Activated naive CD4-positive, alpha-beta T cell treated with anti-CD3 and anti-CD28 coated beads, Interleukin-2, amount 50 U/mL, for 72 hours (primary cell): ENCODE data around the gene GBP7. TPM values are rescaled to one million over a fixed set of nuclear protein-coding genes. Genes with fewer than 3 reads are reported as not detected.
"Not testable (repeated sequence)": the region's sequence is repeated elsewhere in the genome, so short reads cannot be mapped to it uniquely, and the experiment has no call there.

ENCODE experiments used
- ATAC-seq, 2 donors: fragments of 150-1000 bp; cut with Tn5 transposase; 2 replicates each; pipeline ENCODE4 v1.10.0; 2021; ENCODE audit warnings: mild to moderate bottlenecking in 2 of 2, moderate library complexity in 2 of 2
- DNase-seq, 2 donors: peaks; one replicate each; pipeline ENCODE4 v3.0.0; 2021 to 2022; ENCODE audit warnings: low spot score in 2 of 2
- H3K27ac Mint-ChIP-seq, 2 donors: one replicate each; pipeline ENCODE4 v1.8.0; 2022; ENCODE audit warnings: mild to moderate bottlenecking in 2 of 2, mixed read lengths in 2 of 2
- H3K36me3 Mint-ChIP-seq, 2 donors: one replicate each; pipeline ENCODE4 v1.8.0; 2022; ENCODE audit warnings: mixed read lengths in 2 of 2
- H3K9me3 Mint-ChIP-seq, 2 donors: one replicate each; pipeline ENCODE4 v1.8.0; 2022; ENCODE audit warnings: mixed read lengths in 2 of 2
- total RNA-seq, 2 donors: library from RNA; stranded (reverse); gene quantifications; one replicate each; pipeline ENCODE4 v1.2.3, GENCODE V29; 2022

GBP7 gene
- total RNA-seq, result not detected

DNA sequence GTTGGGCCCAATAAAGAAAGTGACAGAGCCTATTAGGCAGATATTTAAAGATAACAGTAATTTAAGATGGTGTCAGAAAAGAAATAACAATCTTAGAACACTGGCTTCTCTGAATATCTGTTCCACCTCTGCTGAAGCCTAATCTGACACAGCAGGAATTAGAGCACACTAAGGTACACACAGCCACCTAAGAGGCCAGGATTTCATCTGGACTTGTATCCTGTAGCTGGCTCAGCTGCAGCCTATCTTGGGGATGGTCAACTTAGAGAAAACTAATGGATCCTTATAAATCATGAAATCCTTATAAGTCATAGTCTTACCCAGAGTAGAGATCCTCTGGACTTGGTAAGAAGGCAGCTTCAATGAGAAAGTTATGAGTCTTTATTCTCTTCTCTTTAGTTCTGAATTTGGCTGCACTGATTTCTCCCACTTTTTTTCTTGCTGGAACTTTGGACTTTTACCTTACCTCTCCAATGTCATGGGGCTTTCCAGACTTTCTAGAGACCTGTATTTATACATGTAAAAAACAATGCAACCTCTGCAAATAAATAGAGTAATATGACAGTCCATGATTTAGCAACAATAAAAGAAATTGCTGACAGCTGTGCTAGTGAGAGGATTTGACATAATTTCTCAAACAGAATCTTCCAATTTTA lies at the start of gene GBP7:
TSS of gene GBP7 (minus strand) at position 403 of the 656 bp plus-strand sequence. CDS start 4,068 bp downstream, outside the sequence.
- ATAC-seq, result no peak
- DNase-seq, result no peak
- Mint-ChIP-seq H3K36me3 (no peaks in the 10 kb centered on the region), H3K9me3 (peaks cover 0 to 4% of the 10 kb centered on the region in 2 donors), H3K27ac (peak within 1 kb of the TSS in 1 of 2 donors; percentile 73)

DNA sequence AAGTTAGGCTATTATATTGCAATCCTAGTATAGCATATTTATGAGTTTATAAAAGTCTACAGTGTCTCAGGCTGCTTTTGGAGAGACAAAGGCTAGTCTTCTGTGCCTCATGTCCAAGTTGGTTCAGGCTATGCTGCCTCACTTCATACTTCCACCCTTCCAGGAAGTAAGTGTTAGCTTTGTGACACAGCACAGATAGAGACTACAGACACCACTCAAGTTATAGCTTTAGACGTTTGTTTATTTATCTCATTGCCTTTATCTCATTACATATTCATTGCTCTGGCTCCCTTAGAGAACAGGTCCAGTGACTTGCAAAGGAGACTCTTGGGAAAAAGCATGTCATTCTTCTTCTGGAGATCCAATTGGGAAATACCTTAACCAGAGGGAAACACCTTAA lies 45.5 kb upstream of the GBP7 start:
- DNase-seq (no peak), ATAC-seq (no peak)
- Mint-ChIP-seq H3K9me3 (peaks cover 15 to 18% of the 10 kb centered on the region in 2 donors), H3K36me3 (peaks cover 24 to 33% of the 10 kb centered on the region in 2 donors), H3K27ac (no peak overlapping the region)

GRCh38 chr1:89219851-89220250 lies 44.0 kb upstream of the GBP7 start:
- not testable (repeated sequence) for H3K27ac Mint-ChIP-seq
- peaks cover 16 to 21% of the 10 kb centered on the region in 2 donors for H3K36me3 Mint-ChIP-seq

GRCh38 chr1:89218941-89219340 lies 43.1 kb upstream of the GBP7 start:
- not testable (repeated sequence) for ATAC-seq
- H3K9me3 Mint-ChIP-seq, result peaks cover 9 to 10% of the 10 kb centered on the region in 2 donors

More at GRCh38 chr1:89219851-89220250, 44.0 kb upstream of the GBP7 start:
- not testable (repeated sequence) for ATAC-seq, DNase-seq
- H3K9me3 Mint-ChIP-seq, result peaks cover 10 to 12% of the 10 kb centered on the region in 2 donors

DNA sequence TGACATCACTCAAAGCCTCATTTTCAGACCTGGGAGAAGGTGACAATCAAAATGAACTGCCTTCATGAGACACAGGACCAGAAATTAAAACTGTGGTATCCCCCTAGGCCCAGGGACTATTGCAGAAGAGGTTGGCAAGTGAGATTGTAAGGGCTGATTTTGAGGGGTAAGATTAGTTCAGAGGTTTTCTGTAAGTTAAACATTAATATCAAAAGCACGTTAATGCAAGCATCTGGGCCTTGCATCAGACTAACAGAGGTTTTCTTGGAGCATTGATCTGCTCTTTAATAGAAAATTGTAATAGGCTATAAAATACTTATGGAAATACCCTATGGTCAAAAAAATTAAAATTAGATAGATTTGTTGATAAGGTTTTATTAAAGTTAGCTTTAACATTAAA lies 37.5 kb upstream of the GBP7 start:
- ATAC-seq (no peak), DNase-seq (no peak)
- peaks cover 6 to 22% of the 10 kb centered on the region in 2 donors for H3K9me3 Mint-ChIP-seq
- H3K27ac Mint-ChIP-seq, result no peak overlapping the region
- H3K36me3 Mint-ChIP-seq, result peaks cover 11 to 29% of the 10 kb centered on the region in 2 donors

More at GRCh38 chr1:89218941-89219340, 43.1 kb upstream of the GBP7 start:
- H3K36me3 Mint-ChIP-seq, result peaks cover 14 to 18% of the 10 kb centered on the region in 2 donors
- not testable (repeated sequence) for H3K27ac Mint-ChIP-seq, DNase-seq

- H3K27ac Mint-ChIP-seq, result no peak overlapping the region
- DNase-seq (no peak), ATAC-seq (no peak)
- peaks cover 3 to 26% of the 10 kb centered on the region in 2 donors for H3K9me3 Mint-ChIP-seq
- peaks cover 5 to 26% of the 10 kb centered on the region in 2 donors for H3K36me3 Mint-ChIP-seq
Observed at GRCh38 chr1:89211035-89211634, 35.3 kb upstream of the GBP7 start.

DNA sequence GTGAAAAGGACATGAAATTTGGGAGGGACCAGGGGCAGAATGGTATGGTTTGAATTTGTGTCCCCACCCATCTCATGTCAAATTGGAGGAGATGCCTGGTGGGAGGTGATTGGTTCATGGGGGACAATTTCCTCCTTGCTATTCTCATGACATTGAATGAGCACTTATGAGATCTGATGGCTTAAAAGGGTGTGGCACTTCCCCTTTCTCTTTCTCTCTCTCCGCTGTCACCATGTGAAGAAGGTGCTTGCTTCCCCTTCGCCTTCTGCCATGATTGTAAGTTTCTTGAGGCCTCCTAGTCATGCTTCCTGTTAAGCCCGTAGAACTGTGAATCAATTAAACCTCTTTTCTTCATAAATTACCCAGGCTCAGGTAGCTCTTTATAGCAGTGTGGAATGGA lies 30.6 kb upstream of the GBP7 start:
- no peak overlapping the region for H3K27ac Mint-ChIP-seq
- DNase-seq (no peak), ATAC-seq (no peak)
- H3K36me3 Mint-ChIP-seq, result peaks cover 21 to 44% of the 10 kb centered on the region in 2 donors
- peaks cover 16 to 31% of the 10 kb centered on the region in 2 donors for H3K9me3 Mint-ChIP-seq

GRCh38 chr1:89203166-89203565 lies 27.4 kb upstream of the GBP7 start:
- peaks cover 16 to 18% of the 10 kb centered on the region in 2 donors for H3K9me3 Mint-ChIP-seq
- H3K36me3 Mint-ChIP-seq, result peaks cover 33 to 41% of the 10 kb centered on the region in 2 donors
- DNase-seq (no peak), ATAC-seq (peak in 1 of 2 donors; percentile 37)
- H3K27ac Mint-ChIP-seq, result no peak overlapping the region

- DNase-seq (no peak), ATAC-seq (peak in 1 of 2 donors; percentile 15)
- H3K27ac Mint-ChIP-seq, result peak overlapping the region; percentile 99
- H3K36me3 Mint-ChIP-seq, result peaks cover 35 to 37% of the 10 kb centered on the region in 2 donors
- H3K9me3 Mint-ChIP-seq, result peaks cover 9 to 13% of the 10 kb centered on the region in 2 donors
Observed at GRCh38 chr1:89201106-89201794, 25.4 kb upstream of the GBP7 start.

GRCh38 chr1:89200663-89201062 lies 24.9 kb upstream of the GBP7 start:
- peak overlapping the region; percentile 99 for H3K27ac Mint-ChIP-seq
- ATAC-seq (peak; percentile 56 to 68), DNase-seq (no peak)
- peaks cover 35 to 38% of the 10 kb centered on the region in 2 donors for H3K36me3 Mint-ChIP-seq
- H3K9me3 Mint-ChIP-seq, result peaks cover 8 to 13% of the 10 kb centered on the region in 2 donors

- Mint-ChIP-seq H3K36me3 (peaks cover 33 to 42% of the 10 kb centered on the region in 2 donors), H3K9me3 (peaks cover 7 to 8% of the 10 kb centered on the region in 2 donors), H3K27ac (peak overlapping the region; percentile 99)
- DNase-seq (no peak), ATAC-seq (no peak)
Observed at GRCh38 chr1:89199525-89200031, 23.8 kb upstream of the GBP7 start.

DNA sequence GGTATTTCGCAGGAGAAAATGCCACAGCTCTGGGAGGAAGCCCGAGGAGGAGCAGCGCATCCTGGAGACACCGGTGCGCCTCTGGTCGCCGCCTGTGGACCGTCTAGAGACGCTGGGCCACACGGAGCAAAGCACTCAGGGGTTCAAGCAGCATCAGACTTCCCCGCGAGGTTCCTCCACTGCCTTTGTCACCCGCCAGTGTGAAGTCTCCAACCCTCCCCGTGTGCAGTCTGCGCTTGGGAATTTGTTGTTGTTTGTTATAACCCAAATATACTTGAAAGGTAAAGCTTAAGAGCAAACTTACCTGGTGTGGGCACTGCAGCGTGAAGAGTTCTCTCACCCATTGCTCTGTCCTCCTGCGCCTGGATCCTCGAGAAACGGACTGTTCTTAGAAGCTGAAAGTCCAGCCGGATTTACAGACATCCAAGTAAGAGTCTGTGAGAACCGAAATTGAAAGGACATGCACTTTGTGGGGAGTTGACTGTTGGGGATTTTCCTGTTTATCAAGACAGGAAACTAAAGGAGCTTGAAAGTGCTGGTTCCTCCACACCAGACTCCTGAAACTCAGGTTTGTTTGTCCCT lies 22.8 kb upstream of the GBP7 start, which contains the start of gene GBP4:
TSS of gene GBP4 (minus strand) at position 452 of the 582 bp plus-strand sequence. CDS start at position 344, 108 bp downstream.
- ATAC-seq (peak; percentile 65 to 74), DNase-seq (peak; percentile 45 to 62)
- H3K27ac Mint-ChIP-seq, result peak within 1 kb of the TSS; percentile 99
- peaks cover 26 to 34% of the 10 kb centered on the region in 2 donors for H3K36me3 Mint-ChIP-seq
- H3K9me3 Mint-ChIP-seq, result no peaks in the 10 kb centered on the region

- peaks cover 26 to 33% of the 10 kb centered on the region in 2 donors for H3K36me3 Mint-ChIP-seq
- H3K27ac Mint-ChIP-seq, result peak overlapping the region; percentile 99
- ATAC-seq, result peak; percentile 3 to 17
- no peaks in the 10 kb centered on the region for H3K9me3 Mint-ChIP-seq
- DNase-seq, result no peak
Observed at GRCh38 chr1:89198081-89198480, 22.3 kb upstream of the GBP7 start.

DNA sequence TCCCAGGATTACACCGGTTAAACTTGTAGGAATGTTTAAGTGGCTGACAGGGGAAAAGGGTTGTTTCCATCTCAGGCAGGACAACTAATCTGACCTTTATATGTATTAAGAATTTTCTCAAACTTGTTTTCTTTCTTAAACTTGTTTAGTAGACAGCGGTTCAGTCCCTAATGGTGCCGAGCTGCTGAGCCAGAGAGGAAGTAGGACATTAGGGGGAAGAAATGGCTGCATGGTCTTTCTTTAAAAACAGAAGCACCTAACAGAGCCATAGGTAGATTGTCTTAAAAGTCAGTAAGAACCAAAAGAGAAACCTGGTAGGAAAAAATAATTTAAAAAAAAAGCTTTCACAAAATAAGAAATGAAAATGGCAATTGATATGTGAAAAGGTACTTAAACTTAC lies 19.7 kb upstream of the GBP7 start:
- H3K27ac Mint-ChIP-seq, result peak overlapping the region; percentile 8 to 76
- no peak for DNase-seq
- ATAC-seq, result no peak
- H3K9me3 Mint-ChIP-seq, result no peaks in the 10 kb centered on the region
- H3K36me3 Mint-ChIP-seq, result peaks cover 30 to 46% of the 10 kb centered on the region in 2 donors

GRCh38 chr1:89191314-89191713 lies 15.5 kb upstream of the GBP7 start:
- ATAC-seq (no peak), DNase-seq (no peak)
- Mint-ChIP-seq H3K36me3 (peaks cover 19 to 71% of the 10 kb centered on the region in 2 donors), H3K27ac (no peak overlapping the region), H3K9me3 (no peaks in the 10 kb centered on the region)

- Mint-ChIP-seq H3K9me3 (no peaks in the 10 kb centered on the region), H3K27ac (no peak overlapping the region), H3K36me3 (peaks cover 15 to 75% of the 10 kb centered on the region in 2 donors)
- ATAC-seq, result no peak
- no peak for DNase-seq
Observed at GRCh38 chr1:89190017-89190416, 14.2 kb upstream of the GBP7 start.
